Endothelial cell of hepatic sinusoid (primary cell): ENCODE measurements around the gene CLPTM1L.
"Not testable (repeated sequence)": the region's sequence is repeated elsewhere in the genome, so short reads cannot be mapped to it uniquely, and the experiment has no call there.

Source experiments
- in situ Hi-C: cut with HindIII; loops from 2 replicates; pipeline ENCODE4 v1.10.0; 2017; ENCODE audit warnings: low sequenced_read_pairs

The CLPTM1L gene

DNA sequence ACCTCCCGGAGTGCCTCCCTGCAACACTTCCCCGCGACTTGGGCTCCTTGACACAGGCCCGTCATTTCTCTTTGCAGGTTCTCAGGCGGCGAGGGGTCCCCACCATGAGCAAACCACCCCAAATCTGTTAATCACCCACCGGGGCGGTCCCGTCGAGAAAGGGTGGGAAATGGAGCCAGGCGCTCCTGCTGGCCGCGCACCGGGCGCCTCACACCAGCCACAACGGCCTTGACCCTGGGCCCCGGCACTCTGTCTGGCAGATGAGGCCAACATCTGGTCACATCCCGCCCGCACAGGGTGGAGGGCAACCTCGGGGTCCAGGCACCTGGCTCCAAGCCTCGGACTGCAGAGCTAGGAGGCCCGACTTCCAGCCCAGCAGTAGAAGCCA, 49.3 kb downstream of the CLPTM1L start:
- in situ Hi-C loops: no loop called here

DNA sequence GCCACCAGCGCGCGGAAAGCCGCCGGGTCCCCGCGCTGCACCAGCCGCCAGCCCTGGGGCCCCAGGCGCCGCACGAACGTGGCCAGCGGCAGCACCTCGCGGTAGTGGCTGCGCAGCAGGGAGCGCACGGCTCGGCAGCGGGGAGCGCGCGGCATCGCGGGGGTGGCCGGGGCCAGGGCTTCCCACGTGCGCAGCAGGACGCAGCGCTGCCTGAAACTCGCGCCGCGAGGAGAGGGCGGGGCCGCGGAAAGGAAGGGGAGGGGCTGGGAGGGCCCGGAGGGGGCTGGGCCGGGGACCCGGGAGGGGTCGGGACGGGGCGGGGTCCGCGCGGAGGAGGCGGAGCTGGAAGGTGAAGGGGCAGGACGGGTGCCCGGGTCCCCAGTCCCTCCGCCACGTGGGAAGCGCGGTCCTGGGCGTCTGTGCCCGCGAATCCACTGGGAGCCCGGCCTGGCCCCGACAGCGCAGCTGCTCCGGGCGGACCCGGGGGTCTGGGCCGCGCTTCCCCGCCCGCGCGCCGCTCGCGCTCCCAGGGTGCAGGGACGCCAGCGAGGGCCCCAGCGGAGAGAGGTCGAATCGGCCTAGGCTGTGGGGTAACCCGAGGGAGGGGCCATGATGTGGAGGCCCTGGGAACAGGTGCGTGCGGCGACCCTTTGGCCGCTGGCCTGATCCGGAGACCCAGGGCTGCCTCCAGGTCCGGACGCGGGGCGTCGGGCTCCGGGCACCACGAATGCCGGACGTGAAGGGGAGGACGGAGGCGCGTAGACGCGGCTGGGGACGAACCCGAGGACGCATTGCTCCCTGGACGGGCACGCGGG, 49.9 kb downstream of the CLPTM1L start, which contains the start of gene TERT:
Gene TERT (minus strand): TSS at position 234 of the 815 bp plus-strand sequence. CDS start 79 bp downstream, at position 155.
- in situ Hi-C loops: no loop called here

DNA sequence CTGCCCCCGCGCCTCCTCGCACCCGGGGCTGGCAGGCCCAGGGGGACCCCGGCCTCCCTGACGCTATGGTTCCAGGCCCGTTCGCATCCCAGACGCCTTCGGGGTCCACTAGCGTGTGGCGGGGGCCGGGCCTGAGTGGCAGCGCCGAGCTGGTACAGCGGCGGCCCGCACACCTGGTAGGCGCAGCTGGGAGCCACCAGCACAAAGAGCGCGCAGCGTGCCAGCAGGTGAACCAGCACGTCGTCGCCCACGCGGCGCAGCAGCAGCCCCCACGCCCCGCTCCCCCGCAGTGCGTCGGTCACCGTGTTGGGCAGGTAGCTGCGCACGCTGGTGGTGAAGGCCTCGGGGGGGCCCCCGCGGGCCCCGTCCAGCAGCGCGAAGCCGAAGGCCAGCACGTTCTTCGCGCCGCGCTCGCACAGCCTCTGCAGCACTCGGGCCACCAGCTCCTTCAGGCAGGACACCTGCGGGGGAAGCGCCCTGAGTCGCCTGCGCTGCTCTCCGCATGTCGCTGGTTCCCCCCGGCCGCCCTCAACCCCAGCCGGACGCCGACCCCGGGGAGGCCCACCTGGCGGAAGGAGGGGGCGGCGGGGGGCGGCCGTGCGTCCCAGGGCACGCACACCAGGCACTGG, 50.6 kb downstream of the CLPTM1L start:
- in situ Hi-C loops: no loop called here

DNA sequence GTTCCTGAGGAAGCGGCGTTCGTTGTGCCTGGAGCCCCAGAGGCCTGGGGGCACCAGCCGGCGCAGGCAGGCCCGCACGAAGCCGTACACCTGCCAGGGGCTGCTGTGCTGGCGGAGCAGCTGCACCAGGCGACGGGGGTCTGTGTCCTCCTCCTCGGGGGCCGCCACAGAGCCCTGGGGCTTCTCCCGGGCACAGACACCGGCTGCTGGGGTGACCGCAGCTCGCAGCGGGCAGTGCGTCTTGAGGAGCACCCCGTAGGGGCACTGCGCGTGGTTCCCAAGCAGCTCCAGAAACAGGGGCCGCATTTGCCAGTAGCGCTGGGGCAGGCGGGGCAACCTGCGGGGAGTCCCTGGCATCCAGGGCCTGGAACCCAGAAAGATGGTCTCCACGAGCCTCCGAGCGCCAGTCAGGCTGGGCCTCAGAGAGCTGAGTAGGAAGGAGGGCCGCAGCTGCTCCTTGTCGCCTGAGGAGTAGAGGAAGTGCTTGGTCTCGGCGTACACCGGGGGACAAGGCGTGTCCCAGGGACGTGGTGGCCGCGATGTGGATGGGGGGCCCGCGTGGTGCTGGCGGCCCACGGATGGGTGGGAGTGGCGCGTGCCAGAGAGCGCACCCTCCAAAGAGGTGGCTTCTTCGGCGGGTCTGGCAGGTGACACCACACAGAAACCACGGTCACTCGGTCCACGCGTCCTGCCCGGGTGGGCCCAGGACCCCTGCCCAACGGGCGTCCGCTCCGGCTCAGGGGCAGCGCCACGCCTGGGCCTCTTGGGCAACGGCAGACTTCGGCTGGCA, 51.3 kb downstream of the CLPTM1L start:
- in situ Hi-C loops: no loop called here

DNA sequence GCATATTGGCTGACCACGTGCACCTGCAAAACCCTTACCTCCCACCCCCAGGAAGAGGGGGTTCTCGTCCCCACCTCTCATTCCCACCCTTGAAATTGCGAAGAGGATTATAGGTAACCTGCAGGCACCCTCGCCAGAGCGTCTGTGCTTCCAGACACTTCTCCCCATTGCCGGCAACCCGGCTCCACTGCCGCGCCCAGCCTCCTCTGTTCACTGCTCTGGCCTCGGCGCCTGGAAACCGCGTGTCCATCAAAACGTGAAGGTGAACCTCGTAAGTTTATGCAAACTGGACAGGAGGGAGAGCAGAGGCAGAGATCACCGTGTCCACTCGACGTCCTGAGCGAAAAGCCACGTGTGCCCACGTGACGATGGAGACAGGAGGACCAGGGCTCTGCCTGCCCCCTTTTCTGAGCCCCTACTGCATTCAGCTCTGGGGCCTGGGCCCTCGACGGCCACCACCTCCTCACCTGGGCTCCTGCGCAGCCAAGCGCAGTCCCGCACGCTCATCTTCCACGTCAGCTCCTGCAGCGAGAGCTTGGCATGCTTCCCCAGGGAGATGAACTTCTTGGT, 52.0 kb downstream of the CLPTM1L start:
- in situ Hi-C loops: no loop called here

DNA sequence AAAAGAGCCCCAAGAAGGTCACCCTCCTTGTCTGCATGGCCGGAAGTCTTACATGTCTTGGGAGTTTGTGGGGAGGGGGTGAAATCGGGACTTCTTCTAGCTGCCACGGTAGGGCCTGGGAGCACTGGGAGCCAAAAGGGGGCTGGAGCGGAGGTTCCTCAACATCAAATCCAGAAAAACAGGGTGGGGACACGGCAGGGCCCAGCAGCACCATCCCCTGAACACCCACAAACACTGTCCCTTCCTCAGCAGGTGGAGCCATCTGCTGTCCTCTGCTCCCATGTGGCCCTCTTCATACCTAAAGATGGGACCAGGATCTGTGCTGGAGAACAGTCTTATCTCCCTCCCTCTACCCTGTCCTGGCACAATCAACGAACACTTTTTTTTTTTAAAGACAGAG, 52.8 kb downstream of the CLPTM1L start:
- in situ Hi-C loops: no loop called here

DNA sequence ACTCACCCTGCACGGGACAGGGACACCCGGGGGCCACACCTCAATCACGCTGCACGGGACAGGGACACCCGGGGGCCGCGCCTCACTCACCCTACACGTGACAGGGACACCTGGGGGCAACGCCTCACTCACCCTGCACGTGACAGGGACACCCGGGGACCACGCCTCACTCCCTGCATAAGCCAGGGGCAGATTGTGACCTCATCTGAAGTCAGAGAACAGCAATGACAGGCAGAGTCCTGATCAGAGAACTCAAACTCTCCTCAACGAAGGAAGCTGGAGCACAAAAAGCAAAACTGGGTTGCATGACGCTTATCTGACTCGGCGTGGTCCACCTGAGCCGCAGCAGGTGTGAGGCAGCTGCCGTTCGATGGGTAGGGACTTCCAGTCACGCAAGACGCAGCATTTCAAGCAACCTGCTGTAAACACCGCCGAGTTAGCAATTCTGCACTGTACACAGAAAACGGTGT, 53.3 kb downstream of the CLPTM1L start:
- in situ Hi-C loops: no loop called here

DNA sequence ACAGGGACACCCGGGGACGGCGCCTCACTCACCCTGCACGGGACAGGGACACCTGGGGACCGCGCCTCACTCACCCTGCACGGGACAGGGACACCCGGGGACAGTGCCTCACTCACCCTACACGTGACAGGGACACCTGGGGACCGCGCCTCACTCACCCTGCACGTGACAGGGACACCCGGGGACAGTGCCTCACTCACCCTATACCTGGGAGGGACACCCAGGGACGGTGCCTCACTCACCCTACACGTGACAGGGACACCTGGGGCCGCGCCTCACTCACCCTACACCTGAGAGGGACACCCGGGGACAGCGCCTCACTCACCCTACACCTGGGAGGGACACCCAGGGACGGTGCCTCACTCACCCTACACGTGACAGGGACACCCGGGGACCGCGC, 53.9 kb downstream of the CLPTM1L start:
- in situ Hi-C loops: not testable (repeated sequence)

DNA sequence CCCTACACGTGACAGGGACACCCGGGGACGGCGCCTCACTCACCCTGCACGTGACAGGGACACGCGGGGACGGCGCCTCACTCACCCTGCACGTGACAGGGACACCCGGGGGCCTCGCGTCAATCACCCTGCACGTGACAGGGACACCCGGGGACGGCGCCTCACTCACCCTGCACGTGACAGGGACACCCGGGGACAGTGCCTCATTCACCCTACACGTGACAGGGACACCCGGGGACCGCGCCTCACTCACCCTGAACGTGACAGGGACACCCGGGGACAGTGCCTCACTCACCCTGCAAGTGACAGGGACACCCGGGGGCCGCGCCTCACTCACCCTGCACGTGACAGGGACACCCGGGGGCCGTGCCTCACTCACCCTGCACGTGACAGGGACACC, 55.3 kb downstream of the CLPTM1L start:
- in situ Hi-C loops: not testable (repeated sequence)

DNA sequence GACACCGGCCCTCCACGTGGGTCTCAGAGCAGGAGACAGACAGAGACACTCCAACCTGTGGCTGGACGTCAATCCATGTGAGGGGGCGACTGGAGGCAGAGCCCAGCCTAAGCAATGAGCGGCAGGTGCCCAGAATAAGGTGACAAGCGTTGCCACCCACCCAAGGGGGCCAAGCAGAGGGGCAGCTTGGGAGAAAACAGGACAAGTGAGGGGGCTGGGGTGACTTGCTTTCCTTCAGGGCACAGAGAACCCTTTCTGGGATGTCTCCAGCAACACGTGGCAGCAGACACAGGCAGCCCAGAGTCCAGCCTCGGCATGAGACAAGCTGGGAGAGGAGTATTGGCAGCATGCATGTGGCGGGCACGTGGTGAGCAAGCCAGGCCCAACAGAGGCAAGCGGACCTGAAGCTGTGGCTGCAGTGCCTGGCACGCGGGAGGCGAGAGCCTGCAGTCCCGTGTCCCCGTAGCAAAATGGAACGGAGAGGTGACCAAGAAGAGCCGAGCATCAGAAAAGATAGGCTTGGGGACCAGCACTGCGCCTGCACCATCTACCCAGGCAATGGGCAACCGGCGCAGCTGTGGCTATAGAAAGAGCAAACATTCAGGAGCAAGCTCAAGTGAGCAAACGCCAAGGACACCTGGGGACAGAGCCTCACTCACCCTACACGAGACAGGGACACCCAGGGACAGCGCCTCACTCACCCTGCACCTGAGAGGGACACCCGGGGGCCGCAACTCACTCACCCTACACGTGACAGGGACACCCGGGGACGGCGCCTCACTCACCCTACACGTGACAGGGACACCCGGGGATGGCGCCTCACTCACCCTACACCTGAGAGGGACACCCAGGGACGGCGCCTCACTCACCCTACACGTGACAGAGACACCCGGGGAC, 56.2 kb downstream of the CLPTM1L start:
- in situ Hi-C loops: no loop called here

DNA sequence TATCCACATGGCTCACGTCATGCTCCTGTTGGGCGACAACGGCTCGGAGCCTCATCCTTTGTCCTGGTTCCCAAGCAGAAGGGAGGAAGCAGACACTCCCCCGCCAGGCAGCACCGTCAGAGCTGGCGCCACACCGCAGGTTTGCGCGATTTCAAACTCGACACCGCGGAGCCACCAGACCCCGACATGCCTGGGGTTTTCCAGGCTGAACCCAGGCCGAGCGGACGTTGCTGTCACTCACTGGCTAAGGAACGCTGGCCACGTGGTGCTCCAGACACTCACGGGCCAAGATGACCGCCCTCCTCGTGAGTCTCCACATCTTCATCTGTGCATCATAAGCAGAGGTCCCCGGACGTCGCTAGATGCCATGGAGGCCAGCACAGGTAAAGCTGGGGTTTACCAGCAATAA, 59.0 kb downstream of the CLPTM1L start:
- in situ Hi-C loops: no loop called here

DNA sequence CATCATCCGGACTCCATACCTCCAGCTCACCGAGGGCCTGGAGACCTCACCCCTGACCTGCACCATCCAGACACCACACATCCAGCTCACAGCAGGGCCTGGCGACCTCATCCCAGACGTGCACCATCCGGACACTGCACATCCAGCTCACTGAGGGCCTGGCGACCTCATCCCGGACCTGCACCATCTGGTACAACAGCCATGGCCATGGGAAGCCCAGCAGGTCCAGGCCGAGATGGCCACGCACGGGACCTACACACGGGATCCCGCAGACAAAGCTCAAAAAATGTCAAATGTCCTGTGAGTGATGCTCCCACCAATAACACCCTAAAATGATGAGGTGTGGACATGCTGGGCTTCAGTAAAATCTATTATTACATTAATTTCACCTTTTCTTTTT, 59.8 kb downstream of the CLPTM1L start:
- in situ Hi-C loops: no loop called here

DNA sequence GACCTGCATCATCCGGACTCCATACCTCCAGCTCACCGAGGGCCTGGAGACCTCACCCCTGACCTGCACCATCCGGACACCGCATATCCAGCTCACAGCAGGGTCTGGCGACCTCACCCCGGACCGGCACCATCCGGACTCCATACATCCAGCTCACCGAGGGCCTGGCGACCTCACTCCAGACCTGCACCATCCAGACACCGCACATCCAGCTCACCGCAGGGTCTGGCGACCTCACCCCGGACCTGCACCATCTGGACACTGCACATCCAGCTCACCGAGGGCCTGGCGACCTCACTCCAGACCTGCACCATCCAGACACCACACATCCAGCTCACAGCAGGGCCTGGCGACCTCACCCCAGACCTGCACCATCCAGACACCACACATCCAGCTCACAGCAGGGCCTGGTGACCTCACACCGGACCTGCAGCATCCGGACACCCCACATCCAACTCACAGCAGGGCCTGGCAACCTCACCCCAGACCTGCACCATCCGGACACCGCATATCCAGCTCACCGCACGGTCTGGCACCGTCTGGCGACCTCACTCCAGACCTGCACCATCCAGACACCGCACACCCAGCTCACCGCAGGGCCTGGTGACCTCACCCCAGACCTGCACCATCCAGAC, 60.4 kb downstream of the CLPTM1L start:
- in situ Hi-C loops: not testable (repeated sequence)

DNA sequence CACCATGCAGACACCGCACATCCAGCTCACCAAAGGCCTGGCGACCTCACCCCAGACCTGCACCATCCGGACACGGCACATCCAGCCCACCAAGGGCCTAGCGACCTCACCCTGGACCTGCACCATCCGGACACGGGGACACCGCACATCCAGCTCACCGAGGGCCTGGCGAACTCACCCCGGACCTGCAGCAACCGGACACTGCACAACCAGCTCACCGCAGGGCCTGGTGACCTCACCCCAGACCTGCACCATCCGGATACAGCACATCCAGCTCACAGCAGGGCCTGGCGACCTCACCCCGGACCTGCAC, 61.2 kb downstream of the CLPTM1L start:
- in situ Hi-C loops: not testable (repeated sequence)

DNA sequence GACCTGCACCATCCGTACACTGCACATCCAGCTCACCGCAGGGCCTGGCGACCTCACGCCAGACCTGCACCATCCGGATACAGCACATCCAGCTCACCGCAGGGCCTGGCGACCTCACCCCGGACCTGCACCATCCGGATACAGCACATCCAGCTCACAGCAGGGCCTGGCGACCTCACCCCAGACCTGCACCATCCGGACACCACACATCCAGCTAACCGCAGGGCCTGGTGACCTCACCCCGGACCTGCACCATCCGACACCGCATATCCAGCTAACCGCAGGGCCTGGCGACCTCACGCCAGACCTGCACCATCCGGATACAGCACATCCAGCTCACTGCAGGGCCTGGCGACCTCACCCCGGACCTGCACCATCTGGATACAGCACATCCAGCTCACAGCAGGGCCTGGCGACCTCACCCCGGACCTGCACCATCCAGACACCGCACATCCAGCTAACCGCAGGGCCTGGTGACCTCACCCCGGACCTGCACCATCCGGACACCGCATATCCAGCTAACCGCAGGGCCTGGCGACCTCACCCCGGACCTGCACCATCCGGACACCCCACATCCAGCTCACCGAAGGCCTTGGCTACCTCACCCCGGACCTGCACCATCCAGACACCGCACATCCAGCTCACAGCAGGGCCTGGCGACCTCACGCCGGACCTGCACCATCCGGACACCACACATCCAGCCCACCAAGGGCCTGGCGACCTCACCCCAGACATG, 61.7 kb downstream of the CLPTM1L start:
- in situ Hi-C loops: not testable (repeated sequence)

DNA sequence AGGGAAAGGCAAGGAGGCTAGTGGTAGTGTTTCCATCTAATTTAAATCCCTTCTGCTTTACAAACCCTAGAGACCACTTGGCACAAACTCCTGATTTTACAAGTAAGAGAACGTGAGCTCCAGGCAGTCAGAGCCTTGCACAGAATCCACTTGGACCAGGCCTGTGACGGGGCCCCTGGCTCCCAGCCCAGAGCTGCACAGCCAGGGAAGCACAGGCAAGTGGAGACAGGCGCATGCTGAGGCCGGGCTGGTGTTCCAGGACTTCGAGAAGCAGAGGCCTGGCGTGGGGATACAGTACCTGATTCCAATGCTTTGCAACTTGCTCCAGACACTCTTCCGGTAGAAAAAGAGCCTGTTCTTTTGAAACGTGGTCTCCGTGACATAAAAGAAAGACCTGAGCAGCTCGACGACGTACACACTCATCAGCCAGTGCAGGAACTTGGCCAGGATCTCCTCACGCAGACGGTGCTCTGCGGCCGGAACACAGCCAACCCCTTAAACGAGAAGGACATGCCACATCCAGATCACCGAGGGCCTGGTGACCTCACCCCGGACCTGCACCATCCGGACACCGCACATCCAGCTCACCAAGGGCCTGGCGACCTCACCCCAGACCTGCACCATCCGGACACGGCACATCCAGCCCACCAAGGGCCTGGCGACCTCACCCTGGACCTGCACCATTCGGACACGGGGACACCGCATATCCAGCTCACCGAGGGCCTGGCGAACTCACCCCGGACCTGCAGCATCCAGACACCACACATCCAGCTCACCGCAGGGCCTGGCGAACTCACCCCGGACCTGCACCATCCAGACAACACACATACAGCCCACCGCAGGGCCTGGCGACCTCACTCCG, 62.5 kb downstream of the CLPTM1L start:
- in situ Hi-C loops: no loop called here

DNA sequence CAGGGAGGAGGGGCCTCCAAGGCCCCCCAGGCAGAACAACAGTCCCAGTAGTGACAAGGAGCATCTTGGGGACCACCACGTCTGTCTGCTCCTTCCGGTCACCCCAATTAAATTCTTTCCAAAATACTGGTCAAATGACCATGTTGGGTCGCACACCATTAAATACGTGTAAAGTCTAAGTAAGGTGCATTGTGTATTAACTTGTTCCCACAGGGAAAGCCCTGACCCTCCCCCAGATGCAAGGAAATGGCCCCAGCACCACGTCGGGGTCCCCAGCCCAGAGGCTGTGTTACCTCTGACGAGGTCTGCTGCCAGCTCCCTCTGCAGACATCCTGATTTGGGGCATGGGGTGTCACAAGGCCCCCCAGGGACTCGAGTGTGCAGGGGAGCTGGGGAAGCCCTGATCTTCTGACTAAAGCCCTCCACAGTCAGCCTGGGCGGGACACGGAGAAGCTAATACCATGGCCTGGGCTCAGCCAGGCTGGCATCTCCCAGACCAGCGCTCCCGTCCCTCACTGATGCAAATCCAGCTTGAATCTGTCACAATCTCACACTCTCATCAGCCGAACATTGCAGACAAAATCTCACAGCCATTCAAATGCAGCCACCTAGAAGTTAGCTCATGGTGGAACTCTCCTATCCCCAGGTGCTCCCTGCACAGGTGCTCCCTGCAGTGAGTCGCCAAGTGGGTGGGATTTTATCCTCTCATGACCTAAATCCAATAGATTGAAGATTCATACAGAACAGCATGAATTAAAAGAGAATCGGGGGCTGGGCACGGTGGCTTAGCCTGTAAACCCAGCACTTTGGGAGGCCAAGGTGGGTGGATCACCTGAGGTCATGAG, 63.6 kb downstream of the CLPTM1L start:
- in situ Hi-C loops: no loop called here
